Keratinocyte (primary cell): ENCODE measurements around the gene SATB1. TPM values are rescaled to one million over a fixed set of nuclear protein-coding genes. Genes with fewer than 3 reads are reported as not detected.

ENCODE experiments used
- DNase-seq: peaks from one replicate; pipeline ENCODE4 v3.0.0-alpha.2; 2011; ENCODE audit warnings: low read depth, missing footprints, low spot score
- FAIRE-seq: peaks from 2 replicates; lab custom pipeline; 2011; peaks lifted over from hg19 to GRCh38; lab: Jason Lieb, UNC
- H2AFZ ChIP-seq: 2 replicates; pipeline ENCODE4 v1.6.0; 2012; ENCODE audit warnings: low read length, control low read depth, inconsistent platforms; ENCODE audit not compliant: control insufficient read depth
- H3K27ac ChIP-seq: 2 replicates; pipeline ENCODE4 v1.5.1; 2011; ENCODE audit warnings: low read length; ENCODE audit not compliant: control insufficient read depth, insufficient read depth
- H3K27me3 ChIP-seq: 3 replicates; pipeline ENCODE4 v1.6.0; 2011; ENCODE audit warnings: low read length; ENCODE audit not compliant: control insufficient read depth, insufficient read depth; ENCODE audit errors: extremely low read depth
- H3K36me3 ChIP-seq, 2 experiments: 2 replicates in 1 of 2; 3 replicates in 1 of 2; pipeline ENCODE4 v1.5.1; 2011; ENCODE audit warnings: low read length in 2 of 2, mild to moderate bottlenecking in 1 of 2; ENCODE audit not compliant: control insufficient read depth in 2 of 2, insufficient read depth in 2 of 2; ENCODE audit errors: extremely low read depth in 1 of 2
- H3K4me1 ChIP-seq: 3 replicates; pipeline ENCODE4 v1.5.1; 2011; ENCODE audit warnings: low read length; ENCODE audit not compliant: control insufficient read depth, insufficient read depth; ENCODE audit errors: extremely low read depth
- H3K4me2 ChIP-seq: 3 replicates; pipeline ENCODE4 v1.6.0; 2011; ENCODE audit warnings: low read depth, low read length; ENCODE audit not compliant: control insufficient read depth, insufficient read depth; ENCODE audit errors: extremely low read depth
- H3K4me3 ChIP-seq, 3 experiments: fragments of 200-600 bp in 1 of 3; sonication (generic) in 1 of 3; 2 replicates in 2 of 3; 3 replicates in 1 of 3; pipeline ENCODE4 v1.5.1; 2011 to 2016; ENCODE audit warnings: low read length in 3 of 3, mild to moderate bottlenecking in 3 of 3, control low read depth in 2 of 3, inconsistent platforms in 1 of 3, low read depth in 1 of 3, mixed read lengths in 1 of 3, mixed run types in 1 of 3, moderate library complexity in 1 of 3; ENCODE audit not compliant: control insufficient read depth in 2 of 3, insufficient read depth in 2 of 3; ENCODE audit errors: extremely low read depth in 1 of 3
- H3K79me2 ChIP-seq: 2 replicates; pipeline ENCODE4 v1.6.0; 2012; ENCODE audit warnings: low read length; ENCODE audit not compliant: control insufficient read depth, insufficient read depth
- H3K9ac ChIP-seq: 3 replicates; pipeline ENCODE4 v1.6.0; 2011; ENCODE audit warnings: low read length; ENCODE audit not compliant: control insufficient read depth, insufficient read depth; ENCODE audit errors: extremely low read depth
- H3K9me1 ChIP-seq: 3 replicates; pipeline ENCODE4 v1.6.0; 2011; ENCODE audit warnings: low read length; ENCODE audit not compliant: control insufficient read depth, insufficient read depth; ENCODE audit errors: extremely low read depth
- H3K9me3 ChIP-seq: 2 replicates; pipeline ENCODE4 v1.5.1; 2012; ENCODE audit warnings: low read depth, low read length; ENCODE audit not compliant: control insufficient read depth
- H4K20me1 ChIP-seq: 3 replicates; pipeline ENCODE4 v1.6.0; 2011; ENCODE audit warnings: low read length; ENCODE audit not compliant: control insufficient read depth, insufficient read depth; ENCODE audit errors: extremely low read depth
- CTCF ChIP-seq, 3 experiments: IDR thresholded peaks in 1 of 3; conservative IDR thresholded peaks in 1 of 3; optimal IDR thresholded peaks in 1 of 3; 2 replicates in 2 of 3; 3 replicates in 1 of 3; pipeline versions ENCODE3 to v1.5.1; 2011; ENCODE audit warnings: low read length in 3 of 3, mild to moderate bottlenecking in 3 of 3, moderate library complexity in 2 of 3, control low read depth in 1 of 3, inconsistent platforms in 1 of 3; ENCODE audit not compliant: insufficient read depth in 2 of 3; ENCODE audit errors: extremely low read depth in 1 of 3
- EZH2 ChIP-seq: IDR thresholded peaks from one replicate; pipeline ENCODE4 v1.6.1; 2012; ENCODE audit warnings: inconsistent platforms, mild to moderate bottlenecking, low read length, moderate library complexity
- dilution Hi-C: fragments of 300-500 bp; cut with MboI; formaldehyde crosslinking; loops from one replicate; pipeline ENCODE4 v1.7.0; 2020; ENCODE audit warnings: low sequenced_read_pairs; ENCODE audit not compliant: extremely low pct_ligation_motif_present
- polyA plus RNA-seq, 5 experiments: library from polyadenylated mRNA; depleted of rRNA in 3 of 5; stranded (reverse) in 3 of 5; stranded (forward) in 1 of 5; unstranded in 1 of 5; fragments of >200 nt; gene quantifications; 1 replicate in 1 of 5; 2 replicates in 3 of 5; 3 replicates in 1 of 5; pipeline versions ENCODE4 v1.2.1 to v1.2.3, GENCODE V29; 2011 to 2012; ENCODE audit warnings: missing spikeins in 2 of 5, low read depth in 1 of 5, low replicate concordance in 1 of 5

The SATB1 gene
- polyA plus RNA-seq, 1 donor (not counting 4 experiments of a cell fraction or from before 2014, with no cell fraction given): 7.8 TPM

GRCh38 chr3:18366258-18366657, 58.9 kb downstream of the SATB1 start:
- H3K4me3 ChIP-seq: no peak overlapping the region
- no peaks in the 10 kb centered on the region for H3K27me3 ChIP-seq
- no peak overlapping the region for H3K9ac ChIP-seq
- H3K4me2 ChIP-seq: no peak overlapping the region
- no peaks in the 10 kb centered on the region for H3K36me3 ChIP-seq
- DNase-seq (no peak), FAIRE-seq (no peak)
- H3K4me1 ChIP-seq: no peaks in the 10 kb centered on the region
- H2AFZ ChIP-seq: no peak overlapping the region
- no peak for TF ChIP-seq EZH2
- TF ChIP-seq CTCF (optimal IDR thresholded peaks at IDR 0.05 in 1 of 3, IDR thresholded peaks at IDR 0.05 in 1 of 3, conservative IDR thresholded peaks at IDR 0.05 in 1 of 3; ENCODE audit: extremely low read depth in 1 of 3, insufficient read depth in 2 of 3, low read length in 3 of 3): no peak
- no peaks in the 10 kb centered on the region for H3K9me3 ChIP-seq
- H4K20me1 ChIP-seq: no peaks in the 10 kb centered on the region
- dilution Hi-C loops: no loop called here
- no peaks in the 10 kb centered on the region for H3K9me1 ChIP-seq
- H3K79me2 ChIP-seq: no peaks in the 10 kb centered on the region
- no peak overlapping the region for H3K27ac ChIP-seq

GRCh38 chr3:18363338-18363737, 61.8 kb downstream of the SATB1 start:
- Histone ChIP-seq H3K4me3 (no peak overlapping the region), H3K4me2 (no peak overlapping the region), H4K20me1 (no peaks in the 10 kb centered on the region), H3K27ac (no peak overlapping the region), H3K79me2 (no peaks in the 10 kb centered on the region), H2AFZ (no peak overlapping the region), H3K9me1 (no peaks in the 10 kb centered on the region), H3K9me3 (no peaks in the 10 kb centered on the region), H3K36me3 (no peaks in the 10 kb centered on the region), H3K4me1 (no peaks in the 10 kb centered on the region), H3K9ac (no peak overlapping the region), H3K27me3 (no peaks in the 10 kb centered on the region)
- TF ChIP-seq EZH2 (no peak), CTCF (optimal IDR thresholded peaks at IDR 0.05 in 1 of 3, IDR thresholded peaks at IDR 0.05 in 1 of 3, conservative IDR thresholded peaks at IDR 0.05 in 1 of 3; ENCODE audit: extremely low read depth in 1 of 3, insufficient read depth in 2 of 3, low read length in 3 of 3) (no peak)
- dilution Hi-C loops: no loop called here
- DNase-seq: no peak
- FAIRE-seq: no peak
